GM19395 (cell line): ENCODE data around the gene IMP3.
A peak's percentile ranks its signal among the peaks of the same experiment; 100 is the strongest.

Source experiments
- ATAC-seq: cut with Tn5 transposase; IDR thresholded peaks from one replicate; pipeline ENCODE4 v1.9.1; 2021; ENCODE audit warnings: mild to moderate bottlenecking, moderate library complexity; ENCODE audit not compliant: unreplicated experiment

The IMP3 gene

GRCh38 chr15:75625542-75626347 is 14.3 kb downstream of the IMP3 start, which contains the start of gene SNUPN:
SNUPN (minus strand) TSS chr15:75625725; CDS start chr15:75621051, 4,674 bp downstream.
- ATAC-seq: peak; percentile 77

- no peak for ATAC-seq
These were observed 17.5 kb downstream of the IMP3 start for GRCh38 chr15:75622505-75622904.

DNA sequence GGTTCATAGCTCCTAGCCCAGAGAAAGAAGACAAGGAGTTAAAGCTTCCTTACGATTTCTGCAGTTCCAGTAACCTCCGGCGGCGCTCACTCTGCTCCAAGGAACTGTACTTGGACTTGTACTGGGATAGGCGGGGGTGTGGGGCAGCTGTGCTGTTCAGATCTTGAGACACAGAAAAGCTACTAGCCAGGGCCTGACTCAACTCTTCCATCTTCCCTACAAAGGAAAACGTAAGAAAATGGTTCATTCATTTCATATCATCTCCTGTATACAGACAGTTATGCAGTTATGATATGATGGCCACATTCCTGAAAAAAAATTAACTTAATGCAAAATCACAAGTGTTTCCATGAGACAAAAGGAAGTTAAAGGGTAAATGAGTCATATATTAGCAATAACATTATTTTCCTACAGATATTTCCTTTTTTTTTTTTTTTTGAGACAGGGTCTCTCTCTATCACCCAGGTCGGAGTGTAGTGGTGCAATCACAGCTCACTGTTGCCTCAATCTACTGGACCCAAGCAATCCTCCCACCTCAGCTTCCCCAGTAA is 19.1 kb downstream of the IMP3 start:
- ATAC-seq: no peak

GRCh38 chr15:75620058-75620820 is 19.8 kb downstream of the IMP3 start:
- no peak for ATAC-seq

DNA sequence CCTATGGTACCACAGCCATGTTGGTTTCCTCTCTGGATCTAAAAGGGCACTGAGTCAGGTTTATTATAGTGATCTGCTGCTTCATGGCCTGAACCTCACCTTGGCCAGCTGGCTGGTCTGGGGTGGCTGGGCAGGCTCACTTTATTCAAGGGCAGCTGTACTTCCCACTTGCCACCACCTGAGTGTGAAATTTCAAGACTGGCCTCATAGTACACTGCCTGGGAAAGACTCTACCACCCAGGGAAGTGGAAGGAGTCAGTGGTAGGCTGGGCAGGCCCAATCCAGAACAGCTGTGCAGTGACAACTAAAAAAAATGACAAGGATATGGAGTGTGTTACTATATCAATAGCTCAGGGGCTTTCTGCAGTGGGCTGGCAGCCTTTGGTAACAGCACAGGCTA is 23.3 kb downstream of the IMP3 start:
- no peak for ATAC-seq

- ATAC-seq: no peak
These were observed 33.0 kb downstream of the IMP3 start for GRCh38 chr15:75606711-75607699.

DNA sequence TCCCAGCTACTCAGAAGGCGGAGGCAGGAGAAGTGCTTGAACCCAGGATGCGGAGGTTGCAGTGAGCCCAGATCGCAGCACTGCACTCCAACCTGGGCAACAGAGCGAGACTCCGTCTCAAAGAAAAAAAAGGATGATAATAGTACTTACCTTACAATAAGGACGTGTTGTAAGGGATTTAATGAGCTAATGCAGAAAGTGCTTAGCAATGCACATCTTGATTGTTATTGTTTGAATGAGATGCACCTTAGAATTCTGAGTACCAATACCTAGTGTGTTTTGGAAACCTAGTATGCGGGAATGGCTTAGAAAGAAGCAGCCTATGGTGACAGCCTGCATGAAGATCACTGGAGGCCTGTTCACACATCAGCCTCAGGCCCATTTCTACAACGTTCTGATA is 34.0 kb downstream of the IMP3 start:
- no peak for ATAC-seq

DNA sequence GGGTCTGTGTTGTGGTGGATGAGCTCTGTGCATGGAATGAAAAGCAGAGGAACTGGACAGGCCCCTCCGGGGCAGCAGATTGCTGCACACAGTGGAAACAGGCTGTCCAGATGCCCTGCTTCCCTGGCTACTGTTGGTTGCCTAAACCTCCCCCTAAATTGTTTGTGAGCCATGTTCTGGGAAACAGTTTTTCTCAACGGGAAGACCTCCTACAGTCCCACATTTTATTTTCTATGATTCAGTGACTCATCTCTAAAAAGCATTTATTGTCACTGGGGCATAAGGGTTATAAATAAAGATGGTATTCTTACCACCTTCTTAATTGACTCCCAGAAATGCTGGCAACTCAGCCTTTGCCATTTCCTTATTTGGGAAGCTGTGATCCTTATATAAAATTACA is 40.6 kb downstream of the IMP3 start:
- no peak for ATAC-seq

DNA sequence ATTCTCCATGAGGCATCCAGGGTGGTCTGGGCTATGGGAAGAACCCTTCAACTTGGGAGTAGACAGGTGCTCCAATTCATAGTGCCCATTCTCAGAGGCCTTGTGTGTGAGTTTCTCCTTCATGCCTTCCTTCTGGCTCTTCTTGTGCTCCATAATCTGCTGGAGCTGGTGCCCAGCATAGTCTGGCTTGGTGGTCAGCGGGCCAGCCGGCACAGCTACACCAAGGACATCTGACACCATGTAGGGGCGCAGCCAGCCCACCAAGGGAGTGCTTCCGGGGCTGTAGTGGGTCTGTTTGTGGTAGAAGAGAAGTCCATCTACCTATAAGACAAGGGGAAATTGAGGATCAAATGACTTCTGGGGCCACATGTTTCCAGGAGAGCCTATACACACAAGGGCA is 41.7 kb downstream of the IMP3 start:
- ATAC-seq: no peak

- ATAC-seq: no peak
These were observed 42.2 kb downstream of the IMP3 start for GRCh38 chr15:75597667-75598341.

DNA sequence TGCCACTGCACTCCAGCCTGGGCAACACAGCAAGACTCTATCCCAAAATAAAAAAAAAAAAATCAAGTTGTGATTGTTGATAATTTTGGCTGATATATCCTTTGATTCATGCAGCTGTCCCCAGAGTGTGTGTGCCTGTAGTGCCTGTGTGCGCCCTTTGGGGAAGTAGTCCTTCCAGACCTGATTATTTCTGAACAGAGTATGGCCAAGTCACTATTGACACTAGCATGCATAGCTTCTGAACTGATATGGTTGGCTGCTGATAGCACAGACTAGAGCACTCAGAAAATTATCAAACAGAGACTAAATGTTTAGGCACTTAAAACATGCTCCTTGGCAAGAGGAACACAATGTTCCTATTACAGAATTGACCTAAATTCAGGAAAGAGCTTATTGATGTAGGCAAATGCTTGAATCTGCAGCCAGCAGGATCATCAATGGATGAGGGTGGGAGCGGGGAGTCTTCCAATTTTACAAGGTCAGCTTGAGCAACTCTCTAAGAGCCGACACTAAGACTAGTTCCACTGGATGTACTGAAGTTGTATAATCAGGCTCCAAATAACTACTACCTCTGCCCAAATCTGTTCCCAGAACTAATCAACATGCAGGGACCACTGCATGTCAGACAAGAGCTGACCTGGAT is 43.2 kb downstream of the IMP3 start:
- no peak for ATAC-seq

- no peak for ATAC-seq
These were observed 45.7 kb downstream of the IMP3 start for GRCh38 chr15:75594276-75594675.

- ATAC-seq: no peak
These were observed 48.2 kb downstream of the IMP3 start for GRCh38 chr15:75591655-75592364.

GRCh38 chr15:75590239-75590638 is 49.8 kb downstream of the IMP3 start:
- ATAC-seq: no peak
